Psoas muscle (tissue), 8 donors: ENCODE data around the gene NIPAL1. TPM values are rescaled to one million over a fixed set of nuclear protein-coding genes. Genes with fewer than 3 reads are reported as not detected.

Experiments used
- ATAC-seq, 4 donors: fragments of 200-7000 bp; cut with Tn5 transposase; one replicate each; pipeline ENCODE4 v1.9.1; 2020; ENCODE audit warnings: moderate library complexity in 3 of 4, mild to moderate bottlenecking in 2 of 4
- DNase-seq, 2 donors: peaks; one replicate each; pipeline ENCODE4 v3.0.0-alpha.2; 2020
- H3K27ac ChIP-seq: fragments of 200-600 bp; one replicate; pipeline ENCODE4 v1.8.0; 2022
- H3K27me3 ChIP-seq, 3 donors: fragments of 200-600 bp in 1 of 3; one replicate each; pipeline versions ENCODE4 v1.6.1 to v1.8.0; 2013 to 2022; ENCODE audit warnings: low read length in 2 of 3, mild to moderate bottlenecking in 2 of 3, moderate library complexity in 1 of 3; ENCODE audit not compliant: insufficient read depth in 3 of 3
- H3K36me3 ChIP-seq, 2 donors: fragments of 200-600 bp in 1 of 2; one replicate each; pipeline versions ENCODE4 v1.6.1 to v1.8.0; 2013 to 2022; ENCODE audit warnings: low read depth in 1 of 2, mild to moderate bottlenecking in 1 of 2, moderate library complexity in 1 of 2; ENCODE audit not compliant: insufficient read depth in 1 of 2
- H3K4me1 ChIP-seq: fragments of 200-600 bp; one replicate; pipeline ENCODE4 v1.8.0; 2022
- H3K4me3 ChIP-seq: fragments of 200-600 bp; one replicate; pipeline ENCODE4 v1.8.0; 2022; ENCODE audit warnings: mild to moderate bottlenecking
- H3K9me3 ChIP-seq: fragments of 200-600 bp; one replicate; pipeline ENCODE4 v1.8.0; 2022
- WGBS, 3 donors: extraction: QIAGEN DNeasy Blood & Tissue Kit; methylation state at CpG; one replicate each; pipeline versions ENCODE4 v1.1.6 to v1.1.7; 2013; 5-methylcytosine and 5-hydroxymethylcytosine counted together
- intact Hi-C, 2 donors: fragments of 100-400 bp; cut with DNase I; formaldehyde crosslinking; loops; one replicate each; pipeline versions ENCODE4 v1.11.0 to v1.14.2; 2022
- polyA plus RNA-seq, 3 donors: library from polyadenylated mRNA; stranded (reverse); fragments of 200-250 nt; gene quantifications; one replicate each; pipeline ENCODE4 v1.2.3, GENCODE V29; 2013
- total RNA-seq, 4 donors: library from RNA; stranded (reverse); fragmentation: NEBNext Ultra II Directional in 2 of 4; extraction: Animal tissue kit (Norgen Biotek cat#: 25700) in 2 of 4; gene quantifications; one replicate each; pipeline versions ENCODE4 v1.2.1 to v1.2.4, GENCODE V29; 2021 to 2023
- TF ChIP-seq, protein P1 (sequence below): fragments of 200-600 bp; IDR thresholded peaks from one replicate; pipeline ENCODE4 v1.8.0; 2022; ENCODE audit warnings: antibody characterized with exemption
- donor health status: healthy with polysubstance abuse.
- donor health status: DM: no; HTN: no; CAD: no; lungs with moderate emphysema.
- donor health status: Bipolar disorder and iron deficiency.
- donor health status: healthy.
- donor health status: DM: yes; HTN: yes; CAD: no.
- donor health status: DM: no; HTN: no; CAD: no.
- donor health status: DM: no; HTN: no; CAD: no.
- donor health status: DM: yes; HTN: yes; CAD: no.

NIPAL1 gene
- total and polyA plus RNA-seq, 7 donors: 0.41 to 2.3 (median 0.79) TPM

DNA sequence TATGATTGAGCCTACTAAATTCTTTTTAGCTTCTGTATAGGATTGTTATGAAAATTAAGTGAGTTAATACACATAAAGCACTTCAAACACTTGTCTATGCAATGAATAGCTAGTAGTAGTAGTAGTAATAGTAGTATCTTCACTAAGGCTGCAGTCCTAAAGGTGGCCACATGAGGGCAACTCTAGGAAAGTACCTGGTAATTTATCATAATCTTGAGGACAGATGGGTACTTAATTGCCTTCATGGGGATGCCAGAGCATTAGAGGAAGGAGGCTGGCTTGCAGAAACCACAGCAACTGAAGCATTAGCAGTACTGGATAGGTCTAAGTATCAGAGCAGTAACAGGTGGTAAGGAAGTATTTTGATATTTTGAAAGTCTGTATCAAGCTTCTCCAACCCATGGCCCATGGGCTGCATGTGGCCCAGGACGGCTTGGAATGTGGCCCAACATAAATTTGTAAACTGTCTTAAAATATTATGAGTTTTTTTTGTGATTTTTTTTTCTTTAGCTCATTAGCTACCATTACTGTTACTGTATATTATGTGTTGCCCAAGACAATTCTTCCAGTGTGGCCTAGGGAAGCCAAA is 17.3 kb downstream of the NIPAL1 start:
- Histone ChIP-seq H3K9me3 (no peaks in the 10 kb centered on the region), H3K27me3 (no peaks in the 10 kb centered on the region), H3K36me3 (no peaks in the 10 kb centered on the region), H3K4me3 (no peak overlapping the region), H3K4me1 (peaks cover 14% of the 10 kb centered on the region), H3K27ac (no peak overlapping the region)
- DNase-seq: no peak
- peak in 1 of 4 donors; percentile 38 for ATAC-seq
- intact Hi-C loops: no loop called here
- 67 to 82% (median 77%) methylated on average over 1 of the region's 1 CpG for WGBS, 3 donors
- TF ChIP-seq, protein P1, sequence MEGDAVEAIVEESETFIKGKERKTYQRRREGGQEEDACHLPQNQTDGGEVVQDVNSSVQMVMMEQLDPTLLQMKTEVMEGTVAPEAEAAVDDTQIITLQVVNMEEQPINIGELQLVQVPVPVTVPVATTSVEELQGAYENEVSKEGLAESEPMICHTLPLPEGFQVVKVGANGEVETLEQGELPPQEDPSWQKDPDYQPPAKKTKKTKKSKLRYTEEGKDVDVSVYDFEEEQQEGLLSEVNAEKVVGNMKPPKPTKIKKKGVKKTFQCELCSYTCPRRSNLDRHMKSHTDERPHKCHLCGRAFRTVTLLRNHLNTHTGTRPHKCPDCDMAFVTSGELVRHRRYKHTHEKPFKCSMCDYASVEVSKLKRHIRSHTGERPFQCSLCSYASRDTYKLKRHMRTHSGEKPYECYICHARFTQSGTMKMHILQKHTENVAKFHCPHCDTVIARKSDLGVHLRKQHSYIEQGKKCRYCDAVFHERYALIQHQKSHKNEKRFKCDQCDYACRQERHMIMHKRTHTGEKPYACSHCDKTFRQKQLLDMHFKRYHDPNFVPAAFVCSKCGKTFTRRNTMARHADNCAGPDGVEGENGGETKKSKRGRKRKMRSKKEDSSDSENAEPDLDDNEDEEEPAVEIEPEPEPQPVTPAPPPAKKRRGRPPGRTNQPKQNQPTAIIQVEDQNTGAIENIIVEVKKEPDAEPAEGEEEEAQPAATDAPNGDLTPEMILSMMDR: peak; percentile 43

DNA sequence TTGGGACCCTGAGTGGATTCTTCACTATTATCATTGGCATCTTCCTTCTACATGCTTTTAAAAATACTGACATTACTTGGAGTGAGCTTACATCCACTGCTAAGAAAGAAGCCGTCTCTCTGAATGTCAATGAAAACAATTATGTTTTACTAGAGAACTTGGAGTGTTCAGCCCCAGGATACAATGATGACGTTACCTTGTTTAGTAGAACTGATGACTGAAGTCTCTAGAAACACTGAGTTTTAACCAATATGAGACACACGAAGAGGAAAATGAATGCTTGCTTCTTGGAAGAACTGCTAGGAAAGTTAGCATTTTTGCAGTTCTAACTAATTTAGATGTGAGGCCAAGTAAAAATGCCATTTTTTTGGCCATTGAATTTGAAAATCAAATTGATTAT is 19.4 kb downstream of the NIPAL1 start:
- Histone ChIP-seq H3K36me3 (no peaks in the 10 kb centered on the region), H3K4me3 (no peak overlapping the region), H3K27ac (no peak overlapping the region), H3K27me3 (no peaks in the 10 kb centered on the region), H3K9me3 (no peaks in the 10 kb centered on the region), H3K4me1 (peaks cover 14% of the 10 kb centered on the region)
- TF ChIP-seq, protein P1: no peak
- 75 to 86% (median 81%) methylated on average over 3 of the region's 3 CpGs for WGBS, 3 donors
- no peak for ATAC-seq
- intact Hi-C loops: no loop called here
- DNase-seq: no peak

DNA sequence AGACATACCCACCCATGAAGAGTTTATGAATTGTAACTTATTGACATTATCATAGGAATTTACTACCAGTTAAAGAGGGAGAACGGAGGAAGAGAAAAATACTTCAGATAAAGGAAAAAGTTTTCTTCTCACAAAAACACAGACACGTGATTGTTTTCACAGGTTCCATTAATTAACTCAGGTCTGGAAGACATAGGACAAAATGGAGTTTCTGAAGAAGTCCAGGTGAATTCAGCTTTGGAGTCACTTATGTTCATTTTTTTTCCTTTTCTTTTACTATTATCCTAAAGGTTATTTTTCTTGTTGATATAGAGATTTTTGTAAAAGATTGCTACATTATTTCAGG is 20.5 kb downstream of the NIPAL1 start:
- DNase-seq: no peak
- no peaks in the 10 kb centered on the region for H3K36me3 ChIP-seq
- peaks cover 6% of the 10 kb centered on the region for H3K4me1 ChIP-seq
- no peak overlapping the region for H3K27ac ChIP-seq
- intact Hi-C loops: no loop called here
- no peaks in the 10 kb centered on the region for H3K9me3 ChIP-seq
- 73 to 78% (median 73%) methylated on average over 2 of the region's 2 CpGs for WGBS, 3 donors
- H3K4me3 ChIP-seq: no peak overlapping the region
- no peaks in the 10 kb centered on the region for H3K27me3 ChIP-seq
- TF ChIP-seq, protein P1: no peak
- ATAC-seq: no peak

DNA sequence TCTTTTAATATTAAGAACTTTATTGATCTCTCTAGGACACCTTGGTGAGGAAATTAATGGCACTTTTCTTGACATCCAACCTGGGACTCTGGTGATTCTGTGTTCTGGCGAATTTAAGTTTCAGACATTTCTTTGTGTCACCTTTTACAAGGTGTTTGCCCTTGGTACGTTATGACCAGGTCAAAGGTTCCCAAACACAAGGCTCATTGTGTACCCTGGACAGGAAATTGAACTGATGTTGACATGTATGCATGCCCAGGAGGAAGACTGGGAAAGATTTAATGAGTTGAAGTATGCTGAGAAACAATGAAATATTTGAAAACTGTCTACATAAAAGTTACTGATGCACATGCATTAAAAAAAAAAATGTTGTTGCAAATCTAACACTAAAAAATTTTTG is 22.1 kb downstream of the NIPAL1 start:
- Histone ChIP-seq H3K4me3 (no peak overlapping the region), H3K27ac (no peak overlapping the region), H3K9me3 (no peaks in the 10 kb centered on the region), H3K36me3 (no peaks in the 10 kb centered on the region), H3K27me3 (no peaks in the 10 kb centered on the region), H3K4me1 (no peaks in the 10 kb centered on the region)
- WGBS, 3 donors: 10 to 17% (median 14%) methylated on average over 2 of the region's 2 CpGs
- TF ChIP-seq, protein P1: no peak
- intact Hi-C loops: no loop called here
- DNase-seq: no peak
- no peak for ATAC-seq

DNA sequence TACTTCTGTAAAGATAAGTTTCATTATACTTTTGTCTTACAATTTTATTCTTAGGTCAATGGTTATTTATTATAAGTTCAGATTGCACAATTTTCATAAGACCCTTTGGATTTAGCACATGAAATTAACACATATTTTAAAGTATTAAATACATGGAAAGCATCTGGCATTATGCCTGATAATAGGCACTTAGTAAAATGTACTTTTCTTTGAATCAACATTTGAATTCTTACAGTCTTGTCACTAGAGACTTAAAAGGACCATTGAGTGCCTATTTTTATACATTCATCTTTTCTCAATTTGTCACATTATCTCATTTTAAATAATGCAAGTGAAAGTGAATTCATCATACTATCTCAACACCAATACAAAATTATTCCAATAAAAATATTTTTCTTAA is 23.0 kb downstream of the NIPAL1 start:
- Histone ChIP-seq H3K4me1 (no peaks in the 10 kb centered on the region), H3K27ac (no peak overlapping the region), H3K27me3 (no peaks in the 10 kb centered on the region), H3K36me3 (no peaks in the 10 kb centered on the region), H3K4me3 (no peak overlapping the region), H3K9me3 (no peaks in the 10 kb centered on the region)
- intact Hi-C loops: no loop called here
- DNase-seq: no peak
- TF ChIP-seq, protein P1: no peak
- no peak for ATAC-seq
